ENCODE measurements around the gene GPR61. TPM values are rescaled to one million over a fixed set of nuclear protein-coding genes. Genes with fewer than 3 reads are reported as not detected.

The GPR61 gene
- total RNA-seq, 1 donor from 2014 or later, result 4.9 TPM

DNA sequence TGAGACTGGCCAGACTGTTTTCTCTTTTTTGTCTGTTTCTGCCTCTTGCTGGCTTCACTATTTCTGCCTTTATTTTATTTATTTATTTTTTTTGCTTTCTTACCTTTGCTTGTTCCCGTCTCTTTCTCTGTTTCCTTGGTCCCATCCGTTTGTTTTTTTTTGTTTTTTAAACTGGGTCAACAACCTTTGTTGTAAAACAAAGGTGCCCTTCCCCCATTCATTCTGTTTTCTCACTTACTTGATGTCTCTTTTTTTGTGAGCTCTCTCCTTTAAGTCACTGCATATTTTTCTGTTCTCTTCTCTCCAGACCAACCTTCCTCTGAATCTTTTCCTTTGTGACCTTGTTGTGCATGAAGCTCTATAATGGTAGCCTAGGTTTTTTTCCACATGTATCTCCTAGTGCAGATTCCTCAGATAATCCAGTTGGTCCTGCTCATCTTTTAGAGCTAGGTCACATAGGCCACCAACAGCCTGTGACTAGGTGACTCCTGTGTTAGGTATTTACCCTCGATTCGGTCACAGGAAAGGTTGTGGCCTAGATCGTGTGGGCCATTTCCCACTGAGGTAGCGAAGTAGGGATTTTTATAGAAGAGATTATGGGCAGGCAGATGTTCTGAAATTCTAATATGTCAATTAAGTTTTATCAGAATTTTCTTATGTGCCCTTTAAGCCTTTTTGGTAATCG is 24.7 kb downstream of the GPR61 start:
- DNase-seq (ENCODE audit: low spot score in 2 of 2), result no peak

DNA sequence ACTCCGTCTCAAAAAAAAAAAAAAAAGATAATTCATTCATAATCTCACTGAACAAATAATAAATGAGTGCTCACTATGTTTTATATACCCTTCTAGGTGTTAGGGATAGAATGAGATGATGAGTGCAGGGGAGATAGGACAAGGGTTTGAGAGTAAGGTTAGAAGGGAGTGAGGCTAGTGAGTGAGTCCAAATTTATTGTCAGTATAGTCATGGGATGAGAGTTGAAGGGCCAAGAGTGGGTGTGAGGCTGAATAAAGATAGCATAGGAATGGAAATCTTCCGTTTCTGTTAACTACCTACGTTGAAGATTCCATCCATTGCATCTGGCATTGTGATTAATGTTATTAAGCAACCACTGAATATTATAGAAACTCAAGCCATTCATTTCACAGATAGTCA is 25.6 kb downstream of the GPR61 start:
- DNase-seq (ENCODE audit: low spot score in 2 of 2) (no peak), FAIRE-seq (no peak)

More for the DNA sequence above, 24.7 kb downstream of the GPR61 start:
- FAIRE-seq, result no peak

DNA sequence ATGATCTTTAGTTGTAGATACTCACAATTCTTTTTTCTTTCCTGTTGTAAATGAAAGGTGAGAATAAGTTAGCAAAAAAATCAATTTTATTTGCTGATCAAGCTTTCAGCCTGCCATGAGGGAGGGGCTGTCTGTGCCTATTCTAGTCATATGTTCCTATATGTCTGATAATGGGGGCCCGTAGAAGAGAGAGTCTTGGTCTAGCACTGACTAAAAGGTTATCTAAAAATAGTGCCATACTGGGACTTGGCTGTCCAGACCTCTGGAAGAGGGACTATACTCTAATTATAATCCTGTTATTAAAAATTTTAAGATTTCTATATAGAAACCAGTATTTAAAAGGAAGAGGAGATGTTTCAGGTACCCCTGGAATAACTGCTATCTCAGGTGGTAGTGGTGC is 27.3 kb downstream of the GPR61 start:
- no peak for FAIRE-seq
- no peak for DNase-seq (ENCODE audit: low spot score in 2 of 2)

DNA sequence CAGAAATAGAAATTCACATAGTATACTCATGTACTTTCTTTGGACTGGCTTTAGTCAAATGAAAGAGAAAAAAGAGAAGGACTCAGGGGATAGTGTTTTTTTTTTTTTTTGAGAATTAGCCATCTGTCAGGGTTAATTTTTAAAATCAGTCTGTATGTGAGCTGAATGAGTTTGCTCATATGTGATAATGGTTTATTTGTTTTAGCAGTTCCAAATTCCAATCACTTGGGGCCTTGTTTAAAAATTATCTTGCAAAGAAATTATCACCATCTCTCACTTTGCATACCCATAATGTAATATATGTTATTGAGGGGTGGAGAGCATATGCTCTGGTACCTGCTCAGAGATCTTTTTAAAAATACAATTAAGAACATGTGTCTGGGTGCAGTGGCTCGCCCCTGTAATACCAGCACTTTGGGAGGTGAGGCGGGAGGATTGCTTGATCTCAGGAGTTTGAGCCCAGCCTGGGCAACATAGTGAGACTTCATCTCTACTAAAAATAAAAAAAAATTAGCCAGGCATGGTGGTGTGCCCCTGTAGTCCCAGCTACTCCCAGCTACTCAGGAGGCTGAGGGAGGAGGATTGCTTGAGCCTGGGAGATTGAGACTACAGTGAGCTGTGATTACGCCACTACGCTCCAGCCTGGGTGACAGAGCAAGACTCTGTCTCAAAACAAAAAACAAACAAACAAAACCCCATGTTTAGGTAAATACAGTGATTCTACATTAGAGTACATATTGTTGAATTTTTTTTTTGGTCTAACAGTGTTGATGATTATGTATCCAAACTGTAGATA is 28.4 kb downstream of the GPR61 start:
- FAIRE-seq (no peak), DNase-seq (ENCODE audit: low spot score in 2 of 2) (no peak)

DNA sequence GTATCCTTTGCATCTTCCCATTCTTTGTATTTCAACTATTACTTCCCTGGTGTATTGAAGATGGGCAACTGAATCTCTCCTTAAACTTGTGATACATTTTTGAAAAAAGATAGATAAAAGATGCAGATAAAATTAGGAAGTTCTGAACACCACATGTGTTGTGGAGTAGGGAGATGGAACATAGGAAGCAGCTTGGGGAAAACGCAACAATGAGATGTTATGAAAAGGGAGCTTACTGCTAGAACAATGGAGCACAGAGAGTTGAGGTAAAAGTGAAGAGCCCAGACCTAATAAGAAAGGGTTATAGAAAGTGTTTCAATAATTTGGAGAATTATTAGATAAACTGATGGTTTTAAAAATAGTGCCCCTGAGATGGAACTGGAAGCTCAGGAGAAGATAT is 29.7 kb downstream of the GPR61 start:
- FAIRE-seq (no peak), DNase-seq (ENCODE audit: low spot score in 2 of 2) (no peak)

DNA sequence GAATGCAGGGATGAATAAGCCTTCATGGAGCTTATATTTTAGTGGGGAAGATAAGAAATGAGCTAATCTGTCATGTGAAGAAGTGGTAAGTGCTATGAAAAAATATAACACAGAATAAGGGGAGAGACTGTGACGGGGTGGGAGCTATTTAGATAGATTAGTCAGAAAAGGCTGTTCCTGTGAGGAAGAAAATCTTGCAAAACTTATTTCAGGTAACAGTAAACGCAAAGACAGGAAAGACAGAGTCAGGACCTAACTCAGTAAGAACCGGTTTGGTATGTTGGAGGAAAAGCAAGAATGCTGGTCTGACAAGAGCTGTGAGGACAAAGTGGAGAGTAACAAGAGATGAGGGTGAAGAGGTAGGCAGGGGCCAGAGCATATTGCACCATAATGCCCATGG is 30.7 kb downstream of the GPR61 start:
- FAIRE-seq (no peak), DNase-seq (ENCODE audit: low spot score in 2 of 2) (no peak)

- no peak for DNase-seq (ENCODE audit: low spot score in 2 of 2)
- FAIRE-seq, result no peak
Measured at GRCh38 chr1:109573785-109574184, 34.1 kb downstream of the GPR61 start.

DNA sequence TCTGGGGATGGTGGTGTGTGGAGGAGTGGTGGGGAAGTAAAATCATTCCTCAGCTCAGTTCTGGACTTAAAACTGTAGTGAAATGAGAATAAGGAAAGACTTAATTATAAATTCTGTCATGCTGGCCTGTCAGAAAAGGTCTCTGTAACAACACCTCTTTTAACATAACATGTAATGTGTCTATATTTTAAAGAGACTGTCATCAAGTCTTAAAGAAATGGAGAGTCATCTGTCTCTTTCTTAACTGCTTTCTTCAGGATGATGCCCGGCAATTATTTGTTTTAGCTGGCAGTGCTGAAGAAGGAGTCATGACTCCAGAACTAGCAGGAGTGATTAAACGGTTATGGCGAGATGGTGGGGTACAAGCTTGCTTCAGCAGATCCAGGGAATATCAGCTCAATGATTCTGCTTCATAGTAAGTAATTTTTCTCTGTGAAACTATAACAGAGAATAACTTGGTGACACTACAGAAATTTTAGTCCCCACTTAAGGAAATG is 39.3 kb downstream of the GPR61 start:
- FAIRE-seq, result no peak
- no peak for DNase-seq (ENCODE audit: low spot score in 2 of 2)

GRCh38 chr1:109579491-109579890 is 39.8 kb downstream of the GPR61 start:
- DNase-seq (ENCODE audit: low spot score in 2 of 2) (no peak), FAIRE-seq (no peak)

DNA sequence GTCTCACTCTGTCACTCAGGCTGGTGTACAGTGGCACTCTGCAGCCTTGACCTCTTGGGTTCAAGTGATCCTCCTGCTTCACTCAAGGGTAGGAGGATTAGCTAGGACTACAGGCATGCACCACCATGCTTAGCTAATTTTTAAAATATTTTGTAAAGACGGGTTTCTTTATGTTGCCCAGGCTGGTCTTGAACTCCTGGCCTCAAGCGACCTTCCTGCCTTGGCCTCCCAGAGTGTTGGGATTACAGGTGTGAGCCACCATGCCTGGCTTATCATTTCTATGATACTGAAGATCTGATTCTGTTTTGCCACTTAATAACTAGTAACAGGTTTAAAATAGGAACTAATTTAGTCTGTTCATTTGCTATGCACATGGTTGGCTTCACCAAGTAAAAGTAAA is 42.3 kb downstream of the GPR61 start:
- no peak for FAIRE-seq
- no peak for DNase-seq (ENCODE audit: low spot score in 2 of 2)

DNA sequence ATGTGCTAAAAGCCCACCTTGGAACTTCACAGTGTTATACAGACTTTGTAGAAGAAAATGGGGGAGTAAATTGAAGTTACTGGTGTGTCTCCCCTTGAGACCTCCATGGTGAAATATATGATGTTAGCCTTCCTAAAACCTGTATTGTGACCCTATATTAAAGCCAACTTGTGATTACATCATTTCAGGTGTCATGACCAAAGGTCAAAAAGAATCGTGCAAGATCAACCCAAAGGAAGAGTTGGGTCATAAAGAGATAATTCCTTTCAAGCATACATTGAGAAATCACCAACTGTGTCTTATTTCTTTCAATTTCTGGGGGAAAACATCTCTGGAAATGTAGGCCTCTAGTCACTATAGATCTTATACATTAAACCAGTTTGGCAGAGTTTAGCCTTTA is 45.1 kb downstream of the GPR61 start:
- no peak for DNase-seq (ENCODE audit: low spot score in 2 of 2)
- FAIRE-seq, result no peak

DNA sequence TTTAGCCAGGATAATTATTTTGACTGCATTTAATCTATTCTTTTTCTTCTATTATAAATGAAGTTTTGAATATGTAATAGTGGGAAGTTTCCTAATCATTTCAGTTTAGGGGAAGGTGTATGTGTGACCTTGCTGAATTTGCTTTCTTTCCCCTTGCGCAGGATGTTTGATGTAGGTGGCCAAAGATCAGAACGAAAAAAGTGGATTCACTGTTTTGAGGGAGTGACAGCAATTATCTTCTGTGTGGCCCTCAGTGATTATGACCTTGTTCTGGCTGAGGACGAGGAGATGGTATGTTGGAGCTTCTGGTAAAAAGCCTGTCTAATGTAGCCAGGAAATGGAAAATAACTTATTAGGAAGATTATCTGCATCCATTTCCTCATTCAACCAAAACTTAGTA is 46.4 kb downstream of the GPR61 start:
- no peak for DNase-seq (ENCODE audit: low spot score in 2 of 2)
- no peak for FAIRE-seq

GRCh38 chr1:109589177-109589576 is 49.5 kb downstream of the GPR61 start:
- no peak for DNase-seq (ENCODE audit: low spot score in 2 of 2)
- no peak for FAIRE-seq

DNA sequence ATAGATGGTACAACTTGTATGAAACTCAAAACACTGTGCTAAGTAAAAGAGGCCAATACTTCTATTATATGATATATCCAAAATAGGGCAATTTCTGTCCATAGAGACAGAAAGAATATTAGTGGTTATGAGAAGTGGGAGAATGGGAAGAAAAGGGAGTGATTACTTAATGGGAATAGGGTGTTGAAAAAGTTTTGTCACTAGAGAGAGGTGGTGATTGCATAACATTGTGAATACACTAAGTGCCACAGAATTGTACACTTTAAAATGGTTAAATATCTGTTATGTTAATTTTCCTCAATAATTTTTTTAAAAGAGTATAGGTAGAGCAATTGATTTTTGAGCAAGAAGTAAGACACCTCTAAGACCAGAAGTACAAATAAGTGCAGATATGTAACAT is 50.0 kb downstream of the GPR61 start:
- FAIRE-seq (no peak), DNase-seq (ENCODE audit: low spot score in 2 of 2) (no peak)

- FAIRE-seq (no peak), DNase-seq (ENCODE audit: low spot score in 2 of 2) (no peak)
Measured at GRCh38 chr1:109592916-109593315, 53.2 kb downstream of the GPR61 start.

DNA sequence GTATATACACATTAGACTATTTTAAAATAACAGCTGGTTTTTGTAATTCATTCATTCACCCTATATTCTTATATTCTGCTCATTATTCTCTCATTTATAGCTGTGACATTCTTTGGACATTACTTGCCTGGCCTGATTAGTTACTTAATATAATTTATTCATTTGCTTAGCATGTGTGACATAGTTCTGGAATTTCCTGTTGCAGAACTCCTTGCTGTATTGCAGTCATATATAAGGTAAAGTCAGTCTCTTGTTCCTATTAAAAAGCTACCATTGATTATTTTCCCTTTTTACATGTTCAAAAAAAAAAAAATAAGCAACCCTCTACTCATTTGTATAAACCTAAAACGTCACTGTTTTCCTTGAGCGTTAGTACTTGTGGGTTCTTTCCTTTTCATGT is 55.9 kb downstream of the GPR61 start:
- DNase-seq (ENCODE audit: low spot score in 2 of 2) (no peak), FAIRE-seq (no peak)

Small RNA genes within 50 kb of the gene (small RNA-seq; reads per million reads assigned to genes)
- gene RNU6V, result not detected

Other genes with a start within 250 kb of the GPR61 start
- not detected for gene MYBPHL, start 232.9 kb upstream of the GPR61 start, total RNA-seq
- 42.8 TPM for gene SORT1, start 142.0 kb upstream of the GPR61 start, total RNA-seq
- gene PSMA5, start 113.4 kb upstream of the GPR61 start, total RNA-seq, result 35.1 TPM
- gene SYPL2, start 73.3 kb upstream of the GPR61 start, total RNA-seq, result not detected
- gene ATXN7L2, start 56.0 kb upstream of the GPR61 start, total RNA-seq, result 4.9 TPM
- 4.9 TPM for gene CYB561D1, start 45.8 kb upstream of the GPR61 start, total RNA-seq
- 8.2 TPM for gene AMIGO1, start 30.1 kb upstream of the GPR61 start, total RNA-seq
- 16.3 TPM for gene GNAI3, start 8.7 kb downstream of the GPR61 start, total RNA-seq
- not detected for gene GNAT2, start 79.7 kb downstream of the GPR61 start, total RNA-seq
- gene AMPD2, start 80.0 kb downstream of the GPR61 start, total RNA-seq, result 51.0 TPM
- 3.7 TPM for gene GSTM4, start 116.2 kb downstream of the GPR61 start, total RNA-seq
- 18.8 TPM for gene GSTM2, start 128.2 kb downstream of the GPR61 start, total RNA-seq
- gene GSTM1, start 147.9 kb downstream of the GPR61 start, total RNA-seq, result 4.1 TPM
- 3.7 TPM for gene GSTM5, start 172.4 kb downstream of the GPR61 start, total RNA-seq
- 80.3 TPM for gene GSTM3, start 201.2 kb downstream of the GPR61 start, total RNA-seq
- not detected for gene EPS8L3, start 224.1 kb downstream of the GPR61 start, total RNA-seq

All from frontal cortex (tissue), 4 donors.